Testis (tissue), 2 donors: ENCODE data around the gene ULK4.

Source experiments
- POLR2A ChIP-seq: fragments of 450-650 bp; IDR thresholded peaks from one replicate; pipeline ENCODE4 v1.6.1; 2017; ENCODE audit warnings: antibody characterized with exemption, mild to moderate bottlenecking, moderate library complexity
- TF ChIP-seq, protein P1 (sequence below), 3 experiments: fragments of 450-650 bp in 2 of 3; fragments of 200-600 bp in 1 of 3; sonication (generic) in 1 of 3; IDR thresholded peaks; one replicate each; pipeline ENCODE4 v1.5.1; 2016 to 2019; ENCODE audit warnings: antibody characterized with exemption in 3 of 3, mild to moderate bottlenecking in 2 of 3, moderate library complexity in 1 of 3

DNA sequence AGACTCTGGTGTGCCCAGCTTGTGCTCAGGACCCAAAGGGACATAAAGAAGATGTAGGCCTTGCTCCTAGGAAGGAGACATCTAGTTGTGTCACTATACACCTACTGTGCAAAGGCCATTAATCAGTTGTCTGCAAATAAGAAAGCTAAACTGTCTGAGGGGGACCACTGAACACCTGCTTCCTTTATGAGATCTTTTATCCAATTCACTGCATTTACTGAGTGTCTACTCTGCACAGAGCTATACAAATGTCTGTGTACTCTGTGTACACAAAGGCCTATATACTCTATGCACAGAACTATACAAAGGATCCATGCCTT lies 637.8 kb downstream of the ULK4 start:
- TF ChIP-seq, protein P1, sequence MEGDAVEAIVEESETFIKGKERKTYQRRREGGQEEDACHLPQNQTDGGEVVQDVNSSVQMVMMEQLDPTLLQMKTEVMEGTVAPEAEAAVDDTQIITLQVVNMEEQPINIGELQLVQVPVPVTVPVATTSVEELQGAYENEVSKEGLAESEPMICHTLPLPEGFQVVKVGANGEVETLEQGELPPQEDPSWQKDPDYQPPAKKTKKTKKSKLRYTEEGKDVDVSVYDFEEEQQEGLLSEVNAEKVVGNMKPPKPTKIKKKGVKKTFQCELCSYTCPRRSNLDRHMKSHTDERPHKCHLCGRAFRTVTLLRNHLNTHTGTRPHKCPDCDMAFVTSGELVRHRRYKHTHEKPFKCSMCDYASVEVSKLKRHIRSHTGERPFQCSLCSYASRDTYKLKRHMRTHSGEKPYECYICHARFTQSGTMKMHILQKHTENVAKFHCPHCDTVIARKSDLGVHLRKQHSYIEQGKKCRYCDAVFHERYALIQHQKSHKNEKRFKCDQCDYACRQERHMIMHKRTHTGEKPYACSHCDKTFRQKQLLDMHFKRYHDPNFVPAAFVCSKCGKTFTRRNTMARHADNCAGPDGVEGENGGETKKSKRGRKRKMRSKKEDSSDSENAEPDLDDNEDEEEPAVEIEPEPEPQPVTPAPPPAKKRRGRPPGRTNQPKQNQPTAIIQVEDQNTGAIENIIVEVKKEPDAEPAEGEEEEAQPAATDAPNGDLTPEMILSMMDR (IDR thresholded peaks at IDR 0.05) = no peak
- no peak for TF ChIP-seq POLR2A
